HL-60 (cell line): Measurements from ENCODE around the gene ANKRD12.

Source experiments
- DNase-seq, 2 experiments: peaks; one replicate each; pipeline ENCODE4 v3.0.0-alpha.2; 2010 to 2020; ENCODE audit warnings: low read depth in 1 of 2, low spot score in 1 of 2
- H3K27ac ChIP-seq: fragments of 250-450 bp; sonication (Bioruptor Pico); replicated peaks from 2 replicates; pipeline ENCODE4 v1.5.1; 2020; ENCODE audit warnings: mild to moderate bottlenecking, moderate library complexity
- H3K27me3 ChIP-seq: fragments of 250-450 bp; sonication (Bioruptor Pico); 2 replicates; pipeline ENCODE4 v1.5.1; 2021; ENCODE audit warnings: mild to moderate bottlenecking, moderate library complexity; ENCODE audit not compliant: insufficient read depth, poor library complexity, severe bottlenecking
- H3K4me3 ChIP-seq: replicated peaks from 2 replicates; pipeline ENCODE4 v1.5.1; 2011; ENCODE audit warnings: mild to moderate bottlenecking, control low read depth, low read length; ENCODE audit not compliant: insufficient read depth
- CTCF ChIP-seq: IDR thresholded peaks from one replicate; pipeline ENCODE4 v1.5.1; 2011; ENCODE audit warnings: low read length, control low read depth, inconsistent platforms; ENCODE audit not compliant: insufficient read depth
- GABPA ChIP-seq: IDR thresholded peaks from 2 replicates; pipeline ENCODE4 v1.6.1; 2012; ENCODE audit warnings: low read depth
- POLR2AphosphoS5 ChIP-seq: IDR thresholded peaks from 2 replicates; pipeline ENCODE4 v1.6.1; 2012; ENCODE audit warnings: low read depth
- REST ChIP-seq: IDR thresholded peaks from 2 replicates; pipeline ENCODE4 v1.6.1; 2012; ENCODE audit warnings: low read depth; ENCODE audit not compliant: insufficient replicate concordance
- SPI1 ChIP-seq: IDR thresholded peaks from 2 replicates; pipeline ENCODE4 v1.6.1; 2012; ENCODE audit warnings: low read depth, mild to moderate bottlenecking, borderline replicate concordance

The ANKRD12 gene

GRCh38 chr18:9117980-9118841, 18.4 kb upstream of the ANKRD12 start:
- TF ChIP-seq GABPA (no peak), POLR2AphosphoS5 (no peak), SPI1 (peak; percentile 27; the same call in 1 of the 2 replicates), REST (no peak)
- no peak for DNase-seq
- no peak overlapping the region for H3K27ac ChIP-seq

GRCh38 chr18:9120796-9121195, 15.8 kb upstream of the ANKRD12 start:
- H3K27ac ChIP-seq: no peak overlapping the region
- no peak overlapping the region for H3K4me3 ChIP-seq
- DNase-seq: no peak
- no peak for TF ChIP-seq GABPA
- TF ChIP-seq SPI1: no peak
- no peak for TF ChIP-seq POLR2AphosphoS5
- no peak for TF ChIP-seq REST
- no peak for TF ChIP-seq CTCF
- no peaks in the 10 kb centered on the region for H3K27me3 ChIP-seq

More at GRCh38 chr18:9117980-9118841, 18.4 kb upstream of the ANKRD12 start:
- Histone ChIP-seq H3K4me3 (no peak overlapping the region), H3K27me3 (no peaks in the 10 kb centered on the region)

GRCh38 chr18:9123520-9123919, 13.1 kb upstream of the ANKRD12 start:
- DNase-seq: no peak
- Histone ChIP-seq H3K27ac (no peak overlapping the region), H3K4me3 (no peak overlapping the region), H3K27me3 (no peaks in the 10 kb centered on the region)
- TF ChIP-seq CTCF (no peak), SPI1 (no peak), REST (no peak), GABPA (no peak)
